PC-3 (cell line): ENCODE measurements around the gene EMILIN3. TPM values are rescaled to one million over a fixed set of nuclear protein-coding genes. Genes with fewer than 3 reads are reported as not detected.

Source experiments
- ATAC-seq: fragments of 200-7000 bp; cut with Tn5 transposase; 2 replicates; pipeline ENCODE4 v1.9.1; 2020; ENCODE audit warnings: mild to moderate bottlenecking, moderate library complexity
- BruUV-seq: library from RNA; stranded (reverse); fragments of 400-500 nt; replicated peaks from 2 replicates; lab custom pipeline; 2021; lab: Mats Ljungman, UMichigan
- CTCF ChIA-PET: fragments of 300-600 bp; sonication (Branson Sonifier 250); formaldehyde crosslinking; loops from one replicate; lab custom pipeline; 2022; ENCODE audit warnings: antibody characterized with exemption; lab: Charles Lee
- POLR2A ChIA-PET: fragments of 300-600 bp; sonication (Branson Sonifier 250); formaldehyde crosslinking; loops from one replicate; lab custom pipeline; 2022; ENCODE audit warnings: antibody characterized with exemption; ENCODE audit not compliant: unreplicated experiment; lab: Charles Lee
- DNase-seq: peaks from one replicate; pipeline ENCODE4 v3.0.0-alpha.2; 2015
- H2AFZ ChIP-seq: fragments of 300-600 bp; sonication (generic); 2 replicates; pipeline ENCODE4 v1.6.0; 2016; ENCODE audit warnings: antibody characterized with exemption, low read length
- H3F3A ChIP-seq: fragments of 300-600 bp; sonication (generic); one replicate; pipeline ENCODE4 v1.6.0; 2017; ENCODE audit warnings: antibody characterized with exemption, low read length, control low read depth, mild to moderate bottlenecking; ENCODE audit not compliant: unreplicated experiment
- H3K27ac ChIP-seq: fragments of 300-600 bp; sonication (generic); 2 replicates; pipeline ENCODE4 v1.5.1; 2016; ENCODE audit warnings: mild to moderate bottlenecking, low read length
- H3K27me3 ChIP-seq: fragments of 300-600 bp; sonication (generic); 2 replicates; pipeline ENCODE4 v1.6.1; 2016; ENCODE audit warnings: low read length, mixed read lengths
- H3K36me3 ChIP-seq: fragments of 300-600 bp; sonication (generic); 2 replicates; pipeline ENCODE4 v1.6.1; 2016; ENCODE audit warnings: low read depth, mixed run types, low read length, mixed read lengths
- H3K4me1 ChIP-seq: fragments of 300-600 bp; sonication (generic); 2 replicates; pipeline ENCODE4 v1.5.1; 2016; ENCODE audit warnings: low read length; ENCODE audit not compliant: insufficient read depth
- H3K4me2 ChIP-seq: fragments of 300-600 bp; sonication (generic); 2 replicates; pipeline ENCODE4 v1.6.0; 2016; ENCODE audit warnings: low read length
- H3K4me3 ChIP-seq: fragments of 300-600 bp; sonication (generic); 2 replicates; pipeline ENCODE4 v1.5.1; 2016; ENCODE audit warnings: mild to moderate bottlenecking, low read length, mixed read lengths
- H3K79me2 ChIP-seq: fragments of 300-600 bp; sonication (generic); 2 replicates; pipeline ENCODE4 v1.6.1; 2017; ENCODE audit warnings: low read length, mixed read lengths
- H3K9ac ChIP-seq: fragments of 300-600 bp; sonication (generic); 2 replicates; pipeline ENCODE4 v1.6.0; 2016; ENCODE audit warnings: mild to moderate bottlenecking, low read length
- H3K9me2 ChIP-seq: fragments of 300-600 bp; sonication (generic); replicated peaks from 2 replicates; pipeline ENCODE4 v1.6.1; 2016; ENCODE audit warnings: mixed run types, low read length, mixed read lengths
- H3K9me3 ChIP-seq: fragments of 300-600 bp; sonication (generic); 2 replicates; pipeline ENCODE4 v1.6.1; 2016; ENCODE audit warnings: low read length, mixed read lengths
- H4K20me1 ChIP-seq: fragments of 300-600 bp; sonication (generic); 2 replicates; pipeline ENCODE4 v1.6.1; 2016; ENCODE audit warnings: low read length, mixed read lengths
- CTCF ChIP-seq: fragments of 300-600 bp; sonication (generic); conservative IDR thresholded peaks from 2 replicates; pipeline ENCODE4 v1.5.1; 2017; ENCODE audit warnings: antibody characterized with exemption, low read depth, mild to moderate bottlenecking, low read length
- EZH2 ChIP-seq: fragments of 300-600 bp; sonication (generic); IDR thresholded peaks from one replicate; pipeline ENCODE4 v1.6.1; 2017; ENCODE audit warnings: antibody characterized with exemption, mild to moderate bottlenecking, low read length; ENCODE audit not compliant: unreplicated experiment
- EZH2phosphoT487 ChIP-seq: fragments of 300-600 bp; sonication (generic); IDR thresholded peaks from 2 replicates; pipeline ENCODE4 v1.6.1; 2018; ENCODE audit warnings: mild to moderate bottlenecking, antibody characterized with exemption, low read length, borderline replicate concordance
- intact Hi-C: fragments of 100-400 bp; cut with micrococcal nuclease; formaldehyde crosslinking; loops from 2 replicates; pipeline ENCODE4 v1.9.0; 2023
- total RNA-seq: library from RNA; depleted of rRNA; stranded (reverse); fragments of >200 nt; gene quantifications from 2 replicates; pipeline ENCODE4 v1.2.3, GENCODE V29; 2014

The EMILIN3 gene
- total RNA-seq, 1 experiment from 2014 or later: not detected

- H3K9ac ChIP-seq: no peak overlapping the region
- intact Hi-C loops: no loop called here
- DNase-seq (no peak), ATAC-seq (no peak)
- H3K4me1 ChIP-seq: no peaks in the 10 kb centered on the region
- no peaks in the 10 kb centered on the region for H3F3A ChIP-seq
- H3K27ac ChIP-seq: no peak overlapping the region
- CTCF ChIA-PET: no interaction called here
- H3K4me3 ChIP-seq: no peak overlapping the region
- H3K9me2 ChIP-seq: no peaks in the 10 kb centered on the region
- POLR2A ChIA-PET: no interaction called here
- no peak overlapping the region for H2AFZ ChIP-seq
- H3K27me3 ChIP-seq: peaks cover 35% of the 10 kb centered on the region
- H4K20me1 ChIP-seq: no peaks in the 10 kb centered on the region
- H3K79me2 ChIP-seq: no peaks in the 10 kb centered on the region
- H3K36me3 ChIP-seq: no peaks in the 10 kb centered on the region
- no peak overlapping the region for H3K4me2 ChIP-seq
- BruUV-seq: no TSS peak
- no peaks in the 10 kb centered on the region for H3K9me3 ChIP-seq
- TF ChIP-seq EZH2 (no peak), CTCF (no peak), EZH2phosphoT487 (no peak)
These were observed 726 bp upstream of the EMILIN3 start for GRCh38 chr20:41367393-41367695.

GRCh38 chr20:41365777-41366545, 657 bp downstream of the EMILIN3 start:
- peaks cover 35% of the 10 kb centered on the region for H3K27me3 ChIP-seq
- POLR2A ChIA-PET: no interaction called here
- no peak overlapping the region for H2AFZ ChIP-seq
- intact Hi-C loops: no loop called here
- ATAC-seq (peak; percentile 11; the same call in 1 of the 2 replicates), DNase-seq (no peak)
- no TSS peak for BruUV-seq
- no peak overlapping the region for H3K4me2 ChIP-seq
- H3K36me3 ChIP-seq: no peaks in the 10 kb centered on the region
- H3K4me3 ChIP-seq: no peak overlapping the region
- H4K20me1 ChIP-seq: no peaks in the 10 kb centered on the region
- H3K9me2 ChIP-seq: no peaks in the 10 kb centered on the region
- no peaks in the 10 kb centered on the region for H3K79me2 ChIP-seq
- H3K9me3 ChIP-seq: no peaks in the 10 kb centered on the region
- no peak overlapping the region for H3K9ac ChIP-seq
- H3K27ac ChIP-seq: no peak overlapping the region
- CTCF ChIA-PET: no interaction called here
- no peaks in the 10 kb centered on the region for H3K4me1 ChIP-seq
- H3F3A ChIP-seq: no peaks in the 10 kb centered on the region
- peak; percentile 49; the same call in 1 of the 2 replicates for TF ChIP-seq EZH2phosphoT487
- no peak for TF ChIP-seq CTCF
- TF ChIP-seq EZH2: no peak

GRCh38 chr20:41364967-41365765, 1.5 kb downstream of the EMILIN3 start:
- Histone ChIP-seq H3F3A (no peaks in the 10 kb centered on the region), H3K79me2 (no peaks in the 10 kb centered on the region), H3K9ac (no peak overlapping the region), H3K4me1 (no peaks in the 10 kb centered on the region), H3K9me2 (no peaks in the 10 kb centered on the region), H2AFZ (no peak overlapping the region), H3K27me3 (peaks cover 35% of the 10 kb centered on the region), H3K36me3 (no peaks in the 10 kb centered on the region), H3K4me3 (no peak overlapping the region), H3K27ac (no peak overlapping the region), H4K20me1 (no peaks in the 10 kb centered on the region), H3K9me3 (no peaks in the 10 kb centered on the region), H3K4me2 (no peak overlapping the region)
- ATAC-seq (no peak), DNase-seq (no peak)
- ChIA-PET CTCF (no interaction called here), POLR2A (no interaction called here)
- no TSS peak for BruUV-seq
- intact Hi-C loops: no loop called here
- no peak for TF ChIP-seq EZH2phosphoT487
- no peak for TF ChIP-seq EZH2
- no peak for TF ChIP-seq CTCF
